IMR-90 (cell line): ENCODE data around the gene STARD8. TPM values are rescaled to one million over a fixed set of nuclear protein-coding genes. Genes with fewer than 3 reads are reported as not detected.

ENCODE experiments used
- ATAC-seq: fragments of 200-7000 bp; cut with Tn5 transposase; 2 replicates; pipeline ENCODE4 v1.9.1; 2020; ENCODE audit warnings: low read depth, mild to moderate bottlenecking, moderate library complexity
- BruUV-seq: library from RNA; stranded (reverse); fragments of 400-500 nt; replicated peaks from 2 replicates; lab custom pipeline; 2021; lab: Mats Ljungman, UMichigan
- CTCF ChIA-PET: fragments of 300-600 bp; formaldehyde crosslinking; extraction: SDS; loops from one replicate; lab custom pipeline; 2021; ENCODE audit warnings: antibody characterized with exemption; lab: Yijun Ruan, JAX
- POLR2A ChIA-PET: fragments of 300-600 bp; sonication (Branson Sonifier 250); formaldehyde crosslinking; loops from one replicate; lab custom pipeline; 2022; ENCODE audit warnings: antibody characterized with exemption; ENCODE audit not compliant: unreplicated experiment; lab: Charles Lee
- DNase-seq: peaks from one replicate; pipeline ENCODE4 v3.0.0; 2013
- H2AFZ ChIP-seq: replicated peaks from 2 replicates; pipeline ENCODE3; 2013; ENCODE audit warnings: low read length, mild to moderate bottlenecking; ENCODE audit not compliant: poor library complexity
- H2AK5ac ChIP-seq: 2 replicates; pipeline ENCODE4 v1.6.1; 2013; ENCODE audit warnings: low read depth, low read length, inconsistent platforms
- H2AK9ac ChIP-seq: replicated peaks from 2 replicates; pipeline ENCODE3; 2013; ENCODE audit warnings: mild to moderate bottlenecking, low read depth, low read length, moderate library complexity; ENCODE audit not compliant: poor library complexity
- H2BK120ac ChIP-seq: 2 replicates; pipeline ENCODE4 v1.6.1; 2013; ENCODE audit warnings: low read depth, low read length, inconsistent platforms
- H2BK15ac ChIP-seq: 3 replicates; pipeline ENCODE4 v1.6.1; 2013; ENCODE audit warnings: low read depth, low read length, inconsistent platforms
- H2BK20ac ChIP-seq: 2 replicates; pipeline ENCODE4 v1.6.1; 2013; ENCODE audit warnings: low read depth, mild to moderate bottlenecking, inconsistent platforms, low read length, moderate library complexity
- H2BK5ac ChIP-seq: 2 replicates; pipeline ENCODE4 v1.6.1; 2013; ENCODE audit warnings: mild to moderate bottlenecking, low read depth, low read length, inconsistent platforms; ENCODE audit not compliant: poor library complexity, severe bottlenecking
- H3K14ac ChIP-seq: replicated peaks from 2 replicates; pipeline ENCODE4 v1.6.1; 2013; ENCODE audit warnings: low read depth, low read length, inconsistent platforms
- H3K18ac ChIP-seq: 2 replicates; pipeline ENCODE4 v1.6.1; 2013; ENCODE audit warnings: low read depth, low read length, control low read depth
- H3K23ac ChIP-seq: 2 replicates; pipeline ENCODE4 v1.6.1; 2013; ENCODE audit warnings: low read depth, low read length, inconsistent platforms
- H3K27ac ChIP-seq: 2 replicates; pipeline ENCODE4 v1.5.1; 2013; ENCODE audit warnings: mild to moderate bottlenecking, control low read depth, low read length; ENCODE audit not compliant: insufficient read depth
- H3K27me3 ChIP-seq: 2 replicates; pipeline ENCODE4 v1.6.1; 2013; ENCODE audit warnings: low read length; ENCODE audit not compliant: control insufficient read depth, insufficient read depth
- H3K36me3 ChIP-seq: 2 replicates; pipeline ENCODE4 v1.6.1; 2013; ENCODE audit warnings: low read length, mixed read lengths; ENCODE audit not compliant: control insufficient read depth, insufficient read depth
- H3K4ac ChIP-seq: 2 replicates; pipeline ENCODE4 v1.6.1; 2013; ENCODE audit warnings: low read depth, low read length, inconsistent platforms
- H3K4me1 ChIP-seq: 2 replicates; pipeline ENCODE4 v1.6.1; 2013; ENCODE audit warnings: low read length, mixed read lengths; ENCODE audit not compliant: control insufficient read depth, insufficient read depth
- H3K4me2 ChIP-seq: 2 replicates; pipeline ENCODE4 v1.6.1; 2013; ENCODE audit warnings: low read depth, mild to moderate bottlenecking, control low read depth, low read length, moderate library complexity
- H3K4me3 ChIP-seq: 2 replicates; pipeline ENCODE4 v1.5.1; 2013; ENCODE audit warnings: low read depth, mild to moderate bottlenecking, control low read depth, low read length, moderate library complexity; ENCODE audit not compliant: insufficient read depth
- H3K56ac ChIP-seq: 2 replicates; pipeline ENCODE4 v1.6.1; 2013; ENCODE audit warnings: low read length, inconsistent platforms; ENCODE audit not compliant: insufficient read depth; ENCODE audit errors: extremely low read depth
- H3K79me1 ChIP-seq, 2 experiments: 2 replicates each; pipeline ENCODE4 v1.6.1; 2013; ENCODE audit warnings: low read length in 2 of 2, inconsistent platforms in 1 of 2, low read depth in 1 of 2
- H3K9ac ChIP-seq: 2 replicates; pipeline ENCODE4 v1.6.1; 2013; ENCODE audit warnings: low read depth, low read length, control low read depth
- H3K9me1 ChIP-seq: 2 replicates; pipeline ENCODE4 v1.6.1; 2013; ENCODE audit warnings: low read length, inconsistent platforms; ENCODE audit not compliant: insufficient read depth
- H3K9me3 ChIP-seq: 2 replicates; pipeline ENCODE4 v1.6.1; 2013; ENCODE audit warnings: low read length; ENCODE audit not compliant: control insufficient read depth, insufficient read depth
- H4K20me1 ChIP-seq: 2 replicates; pipeline ENCODE4 v1.6.1; 2013; ENCODE audit warnings: low read length, inconsistent platforms; ENCODE audit not compliant: insufficient read depth
- H4K5ac ChIP-seq: 2 replicates; pipeline ENCODE4 v1.6.1; 2013; ENCODE audit warnings: mild to moderate bottlenecking, low read depth, low read length, control low read depth
- H4K8ac ChIP-seq, 2 experiments: 2 replicates each; pipeline ENCODE4 v1.6.1; 2013; ENCODE audit warnings: low read depth in 2 of 2, low read length in 2 of 2, control low read depth in 1 of 2, inconsistent platforms in 1 of 2
- H4K91ac ChIP-seq: 2 replicates; pipeline ENCODE4 v1.6.1; 2013; ENCODE audit warnings: low read depth, low read length, inconsistent platforms; ENCODE audit not compliant: insufficient read depth
- RAD21 ChIP-seq: IDR thresholded peaks from 2 replicates; pipeline ENCODE4 v1.6.1; 2012; ENCODE audit warnings: low read length, improper control_type of control experiment
- RFX5 ChIP-seq: IDR thresholded peaks from 2 replicates; pipeline ENCODE4 v1.8.0; 2012; ENCODE audit warnings: low read depth, mild to moderate bottlenecking, low read length, moderate library complexity
- WGBS, 2 experiments: methylation state at CpG; one replicate each; pipeline versions ENCODE4 v1.1.5 to v1.1.7; 2013; ENCODE audit warnings: missing lambda C conversion rate in 2 of 2; ENCODE audit not compliant: insufficient read length in 1 of 2; ENCODE audit errors: extremely low coverage in 2 of 2; 5-methylcytosine and 5-hydroxymethylcytosine counted together
- dilution Hi-C: fragments of 300-500 bp; cut with HindIII; formaldehyde crosslinking; loops from one replicate; pipeline ENCODE4 v1.14.3; 2018; ENCODE audit warnings: low sequenced_read_pairs; ENCODE audit not compliant: unreplicated experiment
- in situ Hi-C: fragments of 300-500 bp; cut with MboI; formaldehyde crosslinking; loops from 3 replicates; pipeline ENCODE4 v1.14.3; 2019; ENCODE audit warnings: low sequenced_read_pairs, inconsistent platforms, mixed read lengths
- intact Hi-C: fragments of 100-400 bp; cut with micrococcal nuclease; formaldehyde crosslinking; loops from 2 replicates; pipeline ENCODE4 v1.10.0; 2022
- polyA plus RNA-seq, 3 experiments: library from polyadenylated mRNA; depleted of rRNA; stranded (reverse); fragments of >200 nt; gene quantifications; 2 replicates each; pipeline ENCODE4 v1.2.3, GENCODE V29; 2012; ENCODE audit warnings: low replicate concordance in 1 of 3
- total RNA-seq: library from RNA; depleted of rRNA; stranded (reverse); fragments of >200 nt; gene quantifications from 2 replicates; pipeline ENCODE4 v1.2.3, GENCODE V29; 2012

Gene STARD8
- total and polyA plus RNA-seq, 2 of the 4 experiments (the other 2 are of a cell fraction) = 1.6 to 2.3 TPM

DNA sequence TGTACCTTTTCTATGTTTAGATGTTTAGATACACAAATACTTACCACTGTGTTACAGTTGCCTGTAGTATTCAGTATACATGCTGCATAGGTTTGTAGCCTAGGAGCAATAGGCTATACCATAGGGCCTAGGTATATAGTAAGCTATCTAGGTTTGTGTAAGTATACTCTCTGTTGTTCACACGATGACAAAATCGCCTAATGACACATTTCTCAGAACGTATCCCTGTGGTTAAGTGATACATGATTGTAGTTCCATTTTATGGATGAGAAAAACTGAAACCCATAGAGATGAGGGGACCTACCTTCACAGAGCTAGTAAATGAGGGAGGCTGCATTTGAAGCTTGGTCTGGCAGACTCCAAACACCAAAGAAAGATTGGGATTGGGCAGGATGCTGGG is 102.0 kb downstream of the STARD8 start:
- Histone ChIP-seq H2BK15ac (no peak overlapping the region), H4K5ac (no peak overlapping the region), H3K4me2 (no peak overlapping the region), H2AK9ac (no peak overlapping the region), H3K27ac (no peak overlapping the region), H4K8ac (no peak overlapping the region), H2BK5ac (no peak overlapping the region), H3K27me3 (peaks cover 31% of the 10 kb centered on the region), H2AK5ac (no peak overlapping the region), H3K9me3 (peaks cover 4% of the 10 kb centered on the region), H2BK120ac (no peak overlapping the region), H2BK20ac (no peak overlapping the region), H3K56ac (no peak overlapping the region), H2AFZ (no peak overlapping the region), H4K91ac (no peak overlapping the region), H3K23ac (no peak overlapping the region), H3K4ac (no peak overlapping the region), H3K4me3 (no peak overlapping the region), H3K9me1 (no peaks in the 10 kb centered on the region), H3K79me1 (no peaks in the 10 kb centered on the region), H3K18ac (no peak overlapping the region), H3K9ac (no peak overlapping the region), H3K14ac (no peak overlapping the region), H3K36me3 (no peaks in the 10 kb centered on the region), H4K20me1 (no peaks in the 10 kb centered on the region), H3K4me1 (no peaks in the 10 kb centered on the region)
- no peak for TF ChIP-seq RFX5
- TF ChIP-seq RAD21 = no peak
- ChIA-PET POLR2A (no interaction called here), CTCF (interaction anchor here (1.0 kb wide), 1 partner anchor 20 kb away, joined by 3 read pairs; no protein-coding TSS in a partner anchor)
- no TSS peak for BruUV-seq
- in situ Hi-C loops = no loop called here
- intact Hi-C loops = no loop called here
- no CpG with 5 or more reads among the region's 3 CpGs for WGBS, 2 experiments
- ATAC-seq (no peak), DNase-seq (no peak)
- dilution Hi-C loops = no loop called here
